ENCODE results near the gene ACTR2. TPM values are rescaled to one million over a fixed set of nuclear protein-coding genes. Genes with fewer than 3 reads are reported as not detected.

ACTR2 gene
- total and polyA plus RNA-seq, 7 donors, result 38.9 to 99.0 (median 84.1) TPM

- no peak overlapping the region for H3K4me3 ChIP-seq
- TF ChIP-seq CTCF (IDR thresholded peaks at IDR 0.05), result no peak
- no peak overlapping the region for H3K27ac ChIP-seq
- ATAC-seq, result no peak
- intact Hi-C loops (cut with DNase I), result no loop called here
- no peaks in the 10 kb centered on the region for H3K27me3 ChIP-seq (ENCODE audit: insufficient read depth in 3 of 3, low read length in 2 of 3)
- WGBS, 3 donors, result 95 to 99% (median 96%) methylated on average over 8 of the region's 8 CpGs
- H3K4me1 ChIP-seq, result peaks cover 4% of the 10 kb centered on the region
- H3K9me3 ChIP-seq, result no peaks in the 10 kb centered on the region
- H3K36me3 ChIP-seq (ENCODE audit: insufficient read depth in 1 of 2, low read depth in 1 of 2), result peaks cover 3 to 50% of the 10 kb centered on the region in 2 donors
- no peak for DNase-seq
These were observed 45.7 kb downstream of the ACTR2 start for GRCh38 chr2:65273344-65273743.

- 62 to 77% (median 76%) methylated on average over 4 of the region's 4 CpGs for WGBS, 3 donors
- no peak for DNase-seq
- Histone ChIP-seq H3K4me3 (no peak overlapping the region), H3K27ac (no peak overlapping the region), H3K27me3 (ENCODE audit: insufficient read depth in 3 of 3, low read length in 2 of 3) (peaks cover 0 to 2% (median 0%) of the 10 kb centered on the region in 3 donors), H3K9me3 (no peaks in the 10 kb centered on the region), H3K4me1 (peaks cover 6% of the 10 kb centered on the region), H3K36me3 (ENCODE audit: insufficient read depth in 1 of 2, low read depth in 1 of 2) (peaks cover 3 to 31% of the 10 kb centered on the region in 2 donors)
- no peak for ATAC-seq
- TF ChIP-seq CTCF (IDR thresholded peaks at IDR 0.05), result no peak
- intact Hi-C loops (cut with DNase I), result loop anchor here in 1 of 2 donors (5.0 kb wide), 1 partner anchor 147 kb away; no protein-coding TSS in a partner anchor
These were observed 47.7 kb downstream of the ACTR2 start for GRCh38 chr2:65275141-65275915.

DNA sequence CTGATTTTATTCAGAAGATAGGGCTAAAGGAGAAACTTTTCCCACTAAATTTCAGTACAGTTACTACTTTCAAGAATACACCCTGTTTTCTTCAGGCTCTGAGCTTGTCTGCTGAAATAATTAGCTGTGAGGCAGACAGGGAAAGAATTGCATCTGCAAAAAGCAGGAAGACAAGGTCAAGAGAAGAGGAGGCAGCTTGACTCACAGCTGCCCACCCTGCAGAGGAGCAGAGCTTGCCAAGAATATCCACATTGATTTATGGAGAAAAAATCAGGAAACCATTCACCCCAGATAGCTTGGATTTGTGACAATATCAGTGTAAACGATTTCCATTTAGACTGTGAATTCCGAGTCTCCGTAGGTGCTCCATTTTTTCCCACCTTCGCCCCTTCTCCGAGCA, 49.0 kb downstream of the ACTR2 start:
- Histone ChIP-seq H3K36me3 (ENCODE audit: insufficient read depth in 1 of 2, low read depth in 1 of 2) (peaks cover 3 to 23% of the 10 kb centered on the region in 2 donors), H3K9me3 (no peaks in the 10 kb centered on the region), H3K4me1 (peaks cover 6% of the 10 kb centered on the region), H3K27me3 (ENCODE audit: insufficient read depth in 3 of 3, low read length in 2 of 3) (peaks cover 0 to 7% (median 0%) of the 10 kb centered on the region in 3 donors), H3K27ac (no peak overlapping the region), H3K4me3 (no peak overlapping the region)
- ATAC-seq, result no peak
- no peak for DNase-seq
- 40 to 54% (median 52%) methylated on average over 5 of the region's 5 CpGs for WGBS, 3 donors
- no peak for TF ChIP-seq CTCF (IDR thresholded peaks at IDR 0.05)
- intact Hi-C loops (cut with DNase I), result loop anchor here in 1 of 2 donors (5.0 kb wide), 1 partner anchor 146 kb away; no protein-coding TSS in a partner anchor

GRCh38 chr2:65277118-65277517, 49.5 kb downstream of the ACTR2 start:
- Histone ChIP-seq H3K4me3 (no peak overlapping the region), H3K27ac (no peak overlapping the region), H3K36me3 (ENCODE audit: insufficient read depth in 1 of 2, low read depth in 1 of 2) (peaks cover 3 to 17% of the 10 kb centered on the region in 2 donors), H3K4me1 (peaks cover 6% of the 10 kb centered on the region), H3K27me3 (ENCODE audit: insufficient read depth in 3 of 3, low read length in 2 of 3) (peaks cover 0 to 7% (median 0%) of the 10 kb centered on the region in 3 donors), H3K9me3 (no peaks in the 10 kb centered on the region)
- ATAC-seq (no peak), DNase-seq (no peak)
- no peak for TF ChIP-seq CTCF (IDR thresholded peaks at IDR 0.05)
- 59 to 67% (median 59%) methylated on average over 3 of the region's 3 CpGs for WGBS, 3 donors
- intact Hi-C loops (cut with DNase I), result loop anchor here in 1 of 2 donors (5.0 kb wide), 1 partner anchor 145 kb away; no protein-coding TSS in a partner anchor

Data from psoas muscle (tissue), 8 donors.